ENCODE results near the gene EPHA2.

DNA sequence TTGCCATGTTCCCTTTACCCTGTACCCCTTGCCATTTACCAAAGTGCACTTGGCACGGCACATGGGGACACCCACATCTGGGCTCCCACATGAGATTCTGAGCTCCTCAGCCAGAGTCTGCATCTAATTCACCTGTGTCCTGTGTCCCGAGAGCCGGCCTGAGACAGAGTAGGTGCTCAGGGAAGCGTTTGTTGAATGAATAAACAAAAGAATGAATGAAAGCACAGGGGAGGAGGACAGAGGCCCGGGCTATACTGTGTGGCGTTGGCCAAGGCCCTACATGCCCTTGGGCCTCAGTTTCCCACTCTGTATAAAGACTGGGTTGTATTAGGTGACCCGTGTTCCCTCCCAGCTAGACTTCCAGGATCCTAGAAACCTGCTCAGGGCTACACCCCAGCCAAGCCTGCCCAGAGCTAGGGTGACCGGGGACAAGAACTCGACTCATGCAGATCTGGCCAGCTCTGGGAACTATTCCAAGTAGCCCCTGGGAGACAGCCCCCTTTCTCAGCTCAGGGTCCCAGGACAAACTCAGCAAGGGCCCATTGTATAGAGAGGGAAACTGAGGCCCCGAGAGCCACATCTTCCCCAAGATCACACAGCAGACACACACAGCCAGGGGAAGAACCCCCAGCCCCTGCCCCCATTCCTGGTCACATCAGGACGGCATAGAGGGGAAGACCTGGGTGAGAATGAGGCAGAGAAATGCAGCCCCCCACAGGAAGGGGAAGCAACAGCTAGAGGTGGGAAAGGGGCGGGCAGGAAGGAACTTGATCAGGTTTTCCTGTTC is 6.0 kb downstream of the EPHA2 start:
- TF ChIP-seq, protein P1, sequence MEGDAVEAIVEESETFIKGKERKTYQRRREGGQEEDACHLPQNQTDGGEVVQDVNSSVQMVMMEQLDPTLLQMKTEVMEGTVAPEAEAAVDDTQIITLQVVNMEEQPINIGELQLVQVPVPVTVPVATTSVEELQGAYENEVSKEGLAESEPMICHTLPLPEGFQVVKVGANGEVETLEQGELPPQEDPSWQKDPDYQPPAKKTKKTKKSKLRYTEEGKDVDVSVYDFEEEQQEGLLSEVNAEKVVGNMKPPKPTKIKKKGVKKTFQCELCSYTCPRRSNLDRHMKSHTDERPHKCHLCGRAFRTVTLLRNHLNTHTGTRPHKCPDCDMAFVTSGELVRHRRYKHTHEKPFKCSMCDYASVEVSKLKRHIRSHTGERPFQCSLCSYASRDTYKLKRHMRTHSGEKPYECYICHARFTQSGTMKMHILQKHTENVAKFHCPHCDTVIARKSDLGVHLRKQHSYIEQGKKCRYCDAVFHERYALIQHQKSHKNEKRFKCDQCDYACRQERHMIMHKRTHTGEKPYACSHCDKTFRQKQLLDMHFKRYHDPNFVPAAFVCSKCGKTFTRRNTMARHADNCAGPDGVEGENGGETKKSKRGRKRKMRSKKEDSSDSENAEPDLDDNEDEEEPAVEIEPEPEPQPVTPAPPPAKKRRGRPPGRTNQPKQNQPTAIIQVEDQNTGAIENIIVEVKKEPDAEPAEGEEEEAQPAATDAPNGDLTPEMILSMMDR (IDR thresholded peaks at IDR 0.05) = no peak
- TF ChIP-seq POLR2A (IDR thresholded peaks at IDR 0.05) = no peak

All from testis (tissue), 2 donors.